Left ventricle myocardium inferior (tissue), 1 donor: Measurements from ENCODE around the gene METTL4. TPM values are rescaled to one million over a fixed set of nuclear protein-coding genes. Genes with fewer than 3 reads are reported as not detected.

Experiments
- DNase-seq: peaks from one replicate; pipeline ENCODE4 v3.0.0-alpha.2; 2020
- H3K27ac ChIP-seq: fragments of 200-600 bp; replicated peaks from 2 replicates; pipeline ENCODE4 v1.8.0; 2021
- H3K27me3 ChIP-seq: fragments of 200-600 bp; 2 replicates; pipeline ENCODE4 v1.8.0; 2021; ENCODE audit warnings: low read depth
- H3K36me3 ChIP-seq: fragments of 200-600 bp; 2 replicates; pipeline ENCODE4 v1.8.0; 2021
- H3K4me1 ChIP-seq: fragments of 200-600 bp; 2 replicates; pipeline ENCODE4 v1.8.0; 2021
- H3K4me3 ChIP-seq: fragments of 200-600 bp; 2 replicates; pipeline ENCODE4 v1.8.0; 2021; ENCODE audit warnings: mild to moderate bottlenecking, moderate library complexity
- H3K9me3 ChIP-seq: fragments of 200-600 bp; replicated peaks from 2 replicates; pipeline ENCODE4 v1.8.0; 2021
- intact Hi-C: fragments of 100-400 bp; cut with micrococcal nuclease; formaldehyde crosslinking; loops from one replicate; pipeline ENCODE4 v1.11.0; 2022
- total RNA-seq: library from RNA; stranded (reverse); fragmentation: NEBNext Ultra II Directional; extraction: Animal tissue kit (Norgen Biotek cat#: 25700); gene quantifications from one replicate; pipeline ENCODE4 v1.2.1, GENCODE V29; 2021
- TF ChIP-seq, protein P1 (sequence below): fragments of 200-600 bp; IDR thresholded peaks from 2 replicates; pipeline ENCODE4 v1.8.0; 2021; ENCODE audit warnings: antibody characterized with exemption, mild to moderate bottlenecking, borderline replicate concordance
- donor health status: DM: no; HTN: yes; CAD: no; lungs with severe emphysema.

Gene METTL4
- total RNA-seq, 1 donor from 2014 or later = 7.8 TPM

DNA sequence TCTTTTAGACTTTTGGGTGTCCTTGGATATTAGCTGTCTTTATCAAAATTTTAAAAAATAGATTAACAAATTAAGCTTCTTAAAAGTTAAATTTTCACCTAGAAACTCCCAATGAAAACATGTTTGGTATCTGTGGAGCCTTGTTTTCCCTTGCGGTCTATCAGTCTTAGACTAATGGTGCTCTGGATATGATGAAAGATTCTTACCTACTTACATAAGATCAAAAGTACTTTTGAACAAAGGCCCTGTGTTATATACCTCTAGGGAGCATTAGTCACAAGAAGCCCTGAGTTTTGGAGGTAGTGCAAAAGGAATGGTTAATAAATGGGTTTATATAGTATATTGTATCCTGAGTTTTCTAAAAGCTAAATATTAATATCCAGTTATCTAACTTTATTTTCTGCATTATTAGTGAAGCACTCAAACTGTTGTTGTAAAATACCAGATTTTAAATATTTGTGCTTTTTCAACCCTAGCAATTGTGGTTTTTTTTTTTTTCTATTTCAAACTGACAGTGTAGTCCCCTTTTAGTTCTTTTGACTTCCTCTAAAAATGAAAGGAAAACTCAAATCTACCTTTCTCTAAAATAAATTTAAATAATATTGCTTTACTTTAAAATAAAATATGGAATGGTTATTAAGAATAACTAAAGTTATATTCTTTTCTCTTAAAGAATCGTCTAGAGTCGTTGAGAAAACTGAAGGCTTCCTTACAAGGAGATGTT, 18.2 kb upstream of the METTL4 start:
- no peaks in the 10 kb centered on the region for H3K36me3 ChIP-seq
- DNase-seq = no peak
- H3K27me3 ChIP-seq = no peaks in the 10 kb centered on the region
- H3K9me3 ChIP-seq = no peaks in the 10 kb centered on the region
- no peaks in the 10 kb centered on the region for H3K4me1 ChIP-seq
- intact Hi-C loops = no loop called here
- H3K4me3 ChIP-seq = peak overlapping the region; percentile 27
- TF ChIP-seq, protein P1, sequence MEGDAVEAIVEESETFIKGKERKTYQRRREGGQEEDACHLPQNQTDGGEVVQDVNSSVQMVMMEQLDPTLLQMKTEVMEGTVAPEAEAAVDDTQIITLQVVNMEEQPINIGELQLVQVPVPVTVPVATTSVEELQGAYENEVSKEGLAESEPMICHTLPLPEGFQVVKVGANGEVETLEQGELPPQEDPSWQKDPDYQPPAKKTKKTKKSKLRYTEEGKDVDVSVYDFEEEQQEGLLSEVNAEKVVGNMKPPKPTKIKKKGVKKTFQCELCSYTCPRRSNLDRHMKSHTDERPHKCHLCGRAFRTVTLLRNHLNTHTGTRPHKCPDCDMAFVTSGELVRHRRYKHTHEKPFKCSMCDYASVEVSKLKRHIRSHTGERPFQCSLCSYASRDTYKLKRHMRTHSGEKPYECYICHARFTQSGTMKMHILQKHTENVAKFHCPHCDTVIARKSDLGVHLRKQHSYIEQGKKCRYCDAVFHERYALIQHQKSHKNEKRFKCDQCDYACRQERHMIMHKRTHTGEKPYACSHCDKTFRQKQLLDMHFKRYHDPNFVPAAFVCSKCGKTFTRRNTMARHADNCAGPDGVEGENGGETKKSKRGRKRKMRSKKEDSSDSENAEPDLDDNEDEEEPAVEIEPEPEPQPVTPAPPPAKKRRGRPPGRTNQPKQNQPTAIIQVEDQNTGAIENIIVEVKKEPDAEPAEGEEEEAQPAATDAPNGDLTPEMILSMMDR = no peak
- H3K27ac ChIP-seq = peak overlapping the region; percentile 10

DNA sequence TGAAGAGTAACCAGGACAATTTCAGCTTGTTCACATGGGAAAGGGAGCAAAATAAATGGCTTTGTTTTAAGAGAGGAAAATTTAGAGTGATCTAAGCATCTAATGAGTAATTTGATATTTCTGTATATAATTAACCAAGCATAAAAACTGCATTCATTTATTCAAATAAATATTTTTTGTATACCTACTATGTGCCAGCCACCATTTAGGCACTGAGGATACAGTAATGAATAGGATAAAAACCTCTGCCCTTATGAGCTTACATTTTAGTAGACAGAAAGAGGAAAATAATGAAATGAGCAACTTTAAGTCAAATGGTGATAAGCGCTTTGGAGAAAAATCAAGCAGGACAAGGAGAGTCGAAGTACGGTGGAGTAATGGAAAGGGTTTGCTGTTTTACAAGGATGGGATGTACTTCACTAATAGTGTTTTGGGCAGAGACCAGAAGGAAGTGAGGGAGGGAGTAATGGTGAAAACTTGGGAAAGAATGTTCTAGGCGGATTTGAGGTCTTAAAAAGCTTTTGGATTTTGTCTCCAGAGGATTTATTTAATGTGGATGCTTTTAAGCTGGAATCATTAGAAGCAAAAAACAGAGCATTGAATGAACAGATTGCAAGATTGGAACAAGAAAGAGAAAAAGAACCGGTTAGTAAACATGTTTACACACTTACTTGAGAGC, 17.5 kb upstream of the METTL4 start:
- intact Hi-C loops = no loop called here
- no peak for DNase-seq
- no peaks in the 10 kb centered on the region for H3K9me3 ChIP-seq
- TF ChIP-seq, protein P1 = no peak
- peak overlapping the region; percentile 27 for H3K4me3 ChIP-seq
- peak overlapping the region; percentile 10 for H3K27ac ChIP-seq
- no peaks in the 10 kb centered on the region for H3K4me1 ChIP-seq
- H3K27me3 ChIP-seq = no peaks in the 10 kb centered on the region
- no peaks in the 10 kb centered on the region for H3K36me3 ChIP-seq

DNA sequence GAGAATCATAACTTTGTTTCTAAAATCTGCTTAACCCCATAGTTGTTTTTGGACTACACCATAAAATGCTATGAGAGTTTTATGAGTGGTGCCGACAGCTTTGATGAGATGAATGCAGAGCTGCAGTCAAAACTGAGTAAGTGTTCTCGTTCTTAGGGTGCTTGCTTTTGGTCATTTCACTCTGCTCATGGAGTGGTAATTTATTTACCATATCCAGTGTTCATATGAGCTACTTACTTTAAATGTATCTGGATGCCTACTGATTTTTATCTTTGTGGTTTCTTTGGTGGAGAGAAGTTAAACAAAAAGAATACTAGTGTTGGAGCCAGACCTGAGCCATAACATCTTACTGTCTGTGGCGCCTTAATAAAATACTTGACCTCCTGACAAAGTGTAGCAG, 16.5 kb upstream of the METTL4 start:
- TF ChIP-seq, protein P1 = no peak
- DNase-seq = no peak
- no peaks in the 10 kb centered on the region for H3K27me3 ChIP-seq
- no peak overlapping the region for H3K27ac ChIP-seq
- H3K4me3 ChIP-seq = no peak overlapping the region
- intact Hi-C loops = no loop called here
- H3K4me1 ChIP-seq = no peaks in the 10 kb centered on the region
- H3K36me3 ChIP-seq = no peaks in the 10 kb centered on the region
- H3K9me3 ChIP-seq = no peaks in the 10 kb centered on the region

- DNase-seq = no peak
- Histone ChIP-seq H3K4me3 (no peak overlapping the region), H3K27me3 (no peaks in the 10 kb centered on the region), H3K27ac (no peak overlapping the region), H3K9me3 (no peaks in the 10 kb centered on the region), H3K36me3 (no peaks in the 10 kb centered on the region), H3K4me1 (peaks cover 30% of the 10 kb centered on the region)
- TF ChIP-seq, protein P1 = no peak
- intact Hi-C loops = no loop called here
Measured at GRCh38 chr18:2573408-2573807, 2.1 kb upstream of the METTL4 start.

DNA sequence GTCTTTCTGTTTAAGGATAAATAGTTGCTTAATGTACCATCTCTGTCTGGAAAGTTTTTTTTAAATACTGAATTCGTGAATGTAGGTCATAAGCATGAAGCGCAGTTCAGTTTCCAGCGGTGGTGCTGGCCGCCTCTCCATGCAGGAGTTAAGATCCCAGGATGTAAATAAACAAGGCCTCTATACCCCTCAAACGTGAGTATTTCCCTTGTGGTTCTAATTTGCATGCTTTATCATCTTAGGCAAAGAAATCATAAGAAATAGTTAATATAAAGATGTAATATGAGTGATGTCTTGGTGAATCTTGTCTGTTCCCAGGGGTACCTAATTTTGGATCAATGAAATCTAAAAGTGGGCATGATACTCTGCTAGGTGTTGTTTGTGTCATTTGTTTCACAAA, 1.6 kb upstream of the METTL4 start:
- no peak overlapping the region for H3K4me3 ChIP-seq
- H3K9me3 ChIP-seq = no peaks in the 10 kb centered on the region
- H3K27me3 ChIP-seq = no peaks in the 10 kb centered on the region
- H3K36me3 ChIP-seq = no peaks in the 10 kb centered on the region
- H3K4me1 ChIP-seq = peaks cover 30% of the 10 kb centered on the region
- H3K27ac ChIP-seq = no peak overlapping the region
- no peak for DNase-seq
- TF ChIP-seq, protein P1 = no peak
- intact Hi-C loops = no loop called here
